Transverse colon (tissue), 4 donors: ENCODE measurements around the gene GRIA4.

ENCODE experiments used
- EP300 ChIP-seq: sonication (generic); formaldehyde crosslinking; IDR thresholded peaks from one replicate; pipeline ENCODE4 v1.6.1; 2017; ENCODE audit warnings: antibody characterized with exemption, low read depth
- POLR2A ChIP-seq: fragments of 450-650 bp; IDR thresholded peaks from one replicate; pipeline ENCODE4 v1.6.1; 2016; ENCODE audit warnings: antibody characterized with exemption, mild to moderate bottlenecking, moderate library complexity
- POLR2AphosphoS5 ChIP-seq, 3 donors: sonication (generic); formaldehyde crosslinking; IDR thresholded peaks; one replicate each; pipeline ENCODE4 v1.6.1; 2016; ENCODE audit warnings: antibody characterized with exemption in 3 of 3
- TF ChIP-seq, protein P1 (sequence below), 5 experiments: fragments of 200-600 bp in 3 of 5; fragments of 450-650 bp in 2 of 5; sonication (generic) in 3 of 5; IDR thresholded peaks; 1 replicate in 2 of 5; 2 replicates in 3 of 5; pipeline ENCODE4 v1.5.1; 2016 to 2017; ENCODE audit warnings: antibody characterized with exemption in 5 of 5, inconsistent platforms in 3 of 5, mild to moderate bottlenecking in 2 of 5, moderate library complexity in 1 of 5

DNA sequence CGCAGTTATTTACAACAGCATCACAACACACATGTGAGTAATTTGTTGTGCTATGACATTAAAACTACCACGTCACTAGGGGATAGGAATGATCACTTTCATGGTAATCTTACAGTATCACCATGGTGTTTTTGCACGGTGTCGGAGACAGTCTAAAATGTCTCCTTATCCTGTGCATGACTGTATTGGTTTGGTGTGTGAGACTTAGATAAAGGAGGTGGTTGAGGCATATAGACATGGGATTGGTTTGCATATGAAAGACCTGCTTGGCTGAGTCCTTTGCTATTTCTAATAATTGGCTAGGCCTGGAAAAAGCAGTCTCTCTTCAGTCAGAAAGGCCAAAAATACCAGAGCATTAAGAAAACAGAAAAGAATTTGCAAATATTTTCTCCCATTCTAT is 382.0 kb downstream of the GRIA4 start:
- TF ChIP-seq, protein P1, sequence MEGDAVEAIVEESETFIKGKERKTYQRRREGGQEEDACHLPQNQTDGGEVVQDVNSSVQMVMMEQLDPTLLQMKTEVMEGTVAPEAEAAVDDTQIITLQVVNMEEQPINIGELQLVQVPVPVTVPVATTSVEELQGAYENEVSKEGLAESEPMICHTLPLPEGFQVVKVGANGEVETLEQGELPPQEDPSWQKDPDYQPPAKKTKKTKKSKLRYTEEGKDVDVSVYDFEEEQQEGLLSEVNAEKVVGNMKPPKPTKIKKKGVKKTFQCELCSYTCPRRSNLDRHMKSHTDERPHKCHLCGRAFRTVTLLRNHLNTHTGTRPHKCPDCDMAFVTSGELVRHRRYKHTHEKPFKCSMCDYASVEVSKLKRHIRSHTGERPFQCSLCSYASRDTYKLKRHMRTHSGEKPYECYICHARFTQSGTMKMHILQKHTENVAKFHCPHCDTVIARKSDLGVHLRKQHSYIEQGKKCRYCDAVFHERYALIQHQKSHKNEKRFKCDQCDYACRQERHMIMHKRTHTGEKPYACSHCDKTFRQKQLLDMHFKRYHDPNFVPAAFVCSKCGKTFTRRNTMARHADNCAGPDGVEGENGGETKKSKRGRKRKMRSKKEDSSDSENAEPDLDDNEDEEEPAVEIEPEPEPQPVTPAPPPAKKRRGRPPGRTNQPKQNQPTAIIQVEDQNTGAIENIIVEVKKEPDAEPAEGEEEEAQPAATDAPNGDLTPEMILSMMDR (IDR thresholded peaks at IDR 0.05): no peak
- TF ChIP-seq POLR2AphosphoS5 (IDR thresholded peaks at IDR 0.05) (no peak), POLR2A (no peak), EP300 (no peak)
